ENCODE measurements around the gene KRT83. TPM values are rescaled to one million over a fixed set of nuclear protein-coding genes. Genes with fewer than 3 reads are reported as not detected.

The KRT83 gene
- total and polyA plus RNA-seq, 2 donors (not counting 1 experiment from before 2014, with no cell fraction given) = not detected

GRCh38 chr12:52331039-52331438 is 9.8 kb upstream of the KRT83 start:
- no peak overlapping the region for H3K27ac Mint-ChIP-seq
- H3K4me3 ChIP-seq (ENCODE audit: control extremely low read depth in 1 of 5, extremely low read depth in 1 of 5, insufficient read depth in 1 of 5, low read depth in 2 of 5, low read length in 4 of 5) = no peak overlapping the region
- WGBS (ENCODE audit: insufficient coverage) = 82% methylated on average over 1 of the region's 1 CpG
- TF ChIP-seq, protein P1, sequence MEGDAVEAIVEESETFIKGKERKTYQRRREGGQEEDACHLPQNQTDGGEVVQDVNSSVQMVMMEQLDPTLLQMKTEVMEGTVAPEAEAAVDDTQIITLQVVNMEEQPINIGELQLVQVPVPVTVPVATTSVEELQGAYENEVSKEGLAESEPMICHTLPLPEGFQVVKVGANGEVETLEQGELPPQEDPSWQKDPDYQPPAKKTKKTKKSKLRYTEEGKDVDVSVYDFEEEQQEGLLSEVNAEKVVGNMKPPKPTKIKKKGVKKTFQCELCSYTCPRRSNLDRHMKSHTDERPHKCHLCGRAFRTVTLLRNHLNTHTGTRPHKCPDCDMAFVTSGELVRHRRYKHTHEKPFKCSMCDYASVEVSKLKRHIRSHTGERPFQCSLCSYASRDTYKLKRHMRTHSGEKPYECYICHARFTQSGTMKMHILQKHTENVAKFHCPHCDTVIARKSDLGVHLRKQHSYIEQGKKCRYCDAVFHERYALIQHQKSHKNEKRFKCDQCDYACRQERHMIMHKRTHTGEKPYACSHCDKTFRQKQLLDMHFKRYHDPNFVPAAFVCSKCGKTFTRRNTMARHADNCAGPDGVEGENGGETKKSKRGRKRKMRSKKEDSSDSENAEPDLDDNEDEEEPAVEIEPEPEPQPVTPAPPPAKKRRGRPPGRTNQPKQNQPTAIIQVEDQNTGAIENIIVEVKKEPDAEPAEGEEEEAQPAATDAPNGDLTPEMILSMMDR (IDR thresholded peaks at IDR 0.05) = no peak
- TF ChIP-seq EZH2 (IDR thresholded peaks at IDR 0.05; ENCODE audit: borderline replicate concordance, insufficient read depth, low read depth, low read length, poor library complexity, severe bottlenecking) = no peak
- H3K9me3 ChIP-seq (ENCODE audit: control extremely low read depth in 1 of 3, control insufficient read depth in 2 of 3, insufficient read depth in 1 of 3, low read length in 2 of 3) = peaks cover 0 to 5% (median 0%) of the 10 kb centered on the region in 3 donors
- DNase-seq (no peak), ATAC-seq (ENCODE audit: low read depth) (no peak)
- H3K36me3 ChIP-seq (replicated peaks in 1 of 2; ENCODE audit: control extremely low read depth in 1 of 2, control insufficient read depth in 1 of 2, extremely low read depth in 1 of 2, insufficient read depth in 2 of 2, low read length in 1 of 2) = no peaks in the 10 kb centered on the region
- intact Hi-C loops (cut with micrococcal nuclease) = no loop called here
- H3K79me2 ChIP-seq (ENCODE audit: control insufficient read depth, insufficient read depth, low read length) = no peaks in the 10 kb centered on the region
- H3K4me1 Mint-ChIP-seq = peaks cover 4% of the 10 kb centered on the region
- CTCF ChIA-PET = no interaction called here
- no peak overlapping the region for H3K27ac ChIP-seq (ENCODE audit: low read length in 2 of 2)
- H2AFZ ChIP-seq (ENCODE audit: insufficient read depth, low read depth, low read length, poor library complexity, severe bottlenecking) = no peak overlapping the region
- H3K27me3 ChIP-seq (replicated peaks in 1 of 4; ENCODE audit: control extremely low read depth in 1 of 4, control insufficient read depth in 3 of 4, insufficient read depth in 4 of 4, low read length in 3 of 4) = peaks cover 0 to 6% (median 1%) of the 10 kb centered on the region in 4 experiments
- POLR2A ChIA-PET = no interaction called here
- H3K4me2 ChIP-seq (replicated peaks; ENCODE audit: low read depth, low read length, poor library complexity, severe bottlenecking) = no peak overlapping the region
- peaks cover 0 to 3% of the 10 kb centered on the region in 2 donors for H3K4me1 ChIP-seq (ENCODE audit: control insufficient read depth in 2 of 2, insufficient read depth in 2 of 2, low read length in 2 of 2)
- no peaks in the 10 kb centered on the region for H4K20me1 ChIP-seq (ENCODE audit: control insufficient read depth, insufficient read depth, low read length, poor library complexity, severe bottlenecking)
- peaks cover 13% of the 10 kb centered on the region for H3K27me3 Mint-ChIP-seq
- no peaks in the 10 kb centered on the region for H3K9me3 Mint-ChIP-seq (ENCODE audit: insufficient read depth)
- H3K4me3 Mint-ChIP-seq = no peak overlapping the region
- no peak overlapping the region for H3K9ac ChIP-seq (ENCODE audit: low read length)

- no peak overlapping the region for H2AFZ ChIP-seq (ENCODE audit: insufficient read depth, low read depth, low read length, poor library complexity, severe bottlenecking)
- no peaks in the 10 kb centered on the region for H3K9me3 ChIP-seq (ENCODE audit: control extremely low read depth in 1 of 3, control insufficient read depth in 2 of 3, insufficient read depth in 1 of 3, low read length in 2 of 3)
- H3K4me3 ChIP-seq (ENCODE audit: control extremely low read depth in 1 of 5, extremely low read depth in 1 of 5, insufficient read depth in 1 of 5, low read depth in 2 of 5, low read length in 4 of 5) = no peak overlapping the region
- peaks cover 23% of the 10 kb centered on the region for H3K27me3 Mint-ChIP-seq
- H3K4me3 Mint-ChIP-seq = no peak overlapping the region
- TF ChIP-seq EZH2 (IDR thresholded peaks at IDR 0.05; ENCODE audit: borderline replicate concordance, insufficient read depth, low read depth, low read length, poor library complexity, severe bottlenecking) = no peak
- TF ChIP-seq, protein P1 (IDR thresholded peaks at IDR 0.05) = no peak
- no peaks in the 10 kb centered on the region for H3K9me3 Mint-ChIP-seq (ENCODE audit: insufficient read depth)
- no peaks in the 10 kb centered on the region for H3K36me3 ChIP-seq (replicated peaks in 1 of 2; ENCODE audit: control extremely low read depth in 1 of 2, control insufficient read depth in 1 of 2, extremely low read depth in 1 of 2, insufficient read depth in 2 of 2, low read length in 1 of 2)
- 71% methylated on average over 10 of the region's 10 CpGs for WGBS (ENCODE audit: insufficient coverage)
- no peak overlapping the region for H3K9ac ChIP-seq (ENCODE audit: low read length)
- intact Hi-C loops (cut with micrococcal nuclease) = loop anchor here (1.0 kb wide), 1 partner anchor 30 kb away; no protein-coding TSS in a partner anchor
- CTCF ChIA-PET = interaction anchor here (0.7 to 1.6 kb wide), 16 partner anchors 9 to 208 kb away, joined by 3 to 11 read pairs (median 4); no protein-coding TSS in a partner anchor
- no peak overlapping the region for H3K27ac ChIP-seq (ENCODE audit: low read length in 2 of 2)
- H3K4me2 ChIP-seq (replicated peaks; ENCODE audit: low read depth, low read length, poor library complexity, severe bottlenecking) = no peak overlapping the region
- H3K27me3 ChIP-seq (replicated peaks in 1 of 4; ENCODE audit: control extremely low read depth in 1 of 4, control insufficient read depth in 3 of 4, insufficient read depth in 4 of 4, low read length in 3 of 4) = peaks cover 0 to 16% (median 4%) of the 10 kb centered on the region in 4 experiments
- peaks cover 0 to 3% of the 10 kb centered on the region in 2 donors for H3K4me1 ChIP-seq (ENCODE audit: control insufficient read depth in 2 of 2, insufficient read depth in 2 of 2, low read length in 2 of 2)
- H3K79me2 ChIP-seq (ENCODE audit: control insufficient read depth, insufficient read depth, low read length) = no peaks in the 10 kb centered on the region
- H3K27ac Mint-ChIP-seq = no peak overlapping the region
- H4K20me1 ChIP-seq (ENCODE audit: control insufficient read depth, insufficient read depth, low read length, poor library complexity, severe bottlenecking) = no peaks in the 10 kb centered on the region
- no peak for DNase-seq
- no peak for ATAC-seq (ENCODE audit: low read depth)
- peaks cover 4% of the 10 kb centered on the region for H3K4me1 Mint-ChIP-seq
- POLR2A ChIA-PET = no interaction called here
These were observed 6.8 kb upstream of the KRT83 start for GRCh38 chr12:52327830-52328500.
